Upper lobe of left lung (tissue), 6 donors: ENCODE results near the gene TNKS2. TPM values are rescaled to one million over a fixed set of nuclear protein-coding genes. Genes with fewer than 3 reads are reported as not detected.

Experiments
- ATAC-seq, 2 donors: fragments of 200-7000 bp; cut with Tn5 transposase; one replicate each; pipeline ENCODE4 v1.9.1; 2022; ENCODE audit warnings: mild to moderate bottlenecking in 2 of 2, moderate library complexity in 2 of 2; ENCODE audit not compliant: low FRiP score in 2 of 2
- DNase-seq, 2 donors: peaks; one replicate each; pipeline ENCODE4 v3.0.0-alpha.2; 2019 to 2020
- H3K27ac ChIP-seq, 4 donors: fragments of 200-600 bp; sonication (generic); one replicate each; pipeline ENCODE4 v1.5.1; 2016 to 2019
- H3K27me3 ChIP-seq, 4 donors: fragments of 200-600 bp; sonication (generic); one replicate each; pipeline ENCODE4 v1.5.1; 2017 to 2019
- H3K36me3 ChIP-seq, 4 donors: fragments of 200-600 bp; sonication (generic); one replicate each; pipeline ENCODE4 v1.5.1; 2016 to 2019
- H3K4me1 ChIP-seq, 4 donors: fragments of 200-600 bp; sonication (generic); one replicate each; pipeline ENCODE4 v1.5.1; 2018 to 2019
- H3K4me3 ChIP-seq, 4 donors: fragments of 200-600 bp; sonication (generic); one replicate each; pipeline ENCODE4 v1.5.1; 2017 to 2019; ENCODE audit warnings: mild to moderate bottlenecking in 2 of 4, moderate library complexity in 1 of 4
- H3K9me3 ChIP-seq, 4 donors: fragments of 200-600 bp; sonication (generic); one replicate each; pipeline ENCODE4 v1.5.1; 2018 to 2019
- EP300 ChIP-seq, 4 donors: sonication (generic); formaldehyde crosslinking; IDR thresholded peaks; one replicate each; pipeline ENCODE4 v1.5.1; 2017; ENCODE audit warnings: antibody characterized with exemption in 4 of 4, control low read depth in 2 of 4
- POLR2A ChIP-seq, 4 donors: fragments of 450-650 bp; IDR thresholded peaks; one replicate each; pipeline ENCODE4 v1.5.1; 2016 to 2017; ENCODE audit warnings: antibody characterized with exemption in 4 of 4, mild to moderate bottlenecking in 2 of 4
- POLR2AphosphoS5 ChIP-seq, 2 donors: sonication (generic); formaldehyde crosslinking; IDR thresholded peaks; one replicate each; pipeline ENCODE4 v1.5.1; 2017; ENCODE audit warnings: antibody characterized with exemption in 2 of 2
- WGBS, 2 donors: methylation state at CpG; one replicate each; pipeline ENCODE4 v1.1.5; 2017 to 2018; 5-methylcytosine and 5-hydroxymethylcytosine counted together
- total RNA-seq, 6 donors: library from RNA; depleted of rRNA in 4 of 6; stranded (reverse); fragments of >200 nt in 4 of 6; gene quantifications; one replicate each; pipeline versions ENCODE4 v1.1.0 to v1.2.1, GENCODE V29; 2016 to 2021
- TF ChIP-seq, protein P1 (sequence below), 6 experiments: fragments of 450-650 bp in 4 of 6; fragments of 200-600 bp in 2 of 6; sonication (generic) in 2 of 6; IDR thresholded peaks; one replicate each; pipeline ENCODE4 v1.5.1; 2016 to 2019; ENCODE audit warnings: antibody characterized with exemption in 6 of 6
- donor health status: DM: no; HTN: no; CAD: no; lungs with moderate emphysema.
- donor health status: DM: no; HTN: yes; CAD: no; lungs with severe emphysema.

TNKS2 gene
- total RNA-seq, 6 donors from 2014 or later = 25.2 to 59.4 (median 37.3) TPM

DNA sequence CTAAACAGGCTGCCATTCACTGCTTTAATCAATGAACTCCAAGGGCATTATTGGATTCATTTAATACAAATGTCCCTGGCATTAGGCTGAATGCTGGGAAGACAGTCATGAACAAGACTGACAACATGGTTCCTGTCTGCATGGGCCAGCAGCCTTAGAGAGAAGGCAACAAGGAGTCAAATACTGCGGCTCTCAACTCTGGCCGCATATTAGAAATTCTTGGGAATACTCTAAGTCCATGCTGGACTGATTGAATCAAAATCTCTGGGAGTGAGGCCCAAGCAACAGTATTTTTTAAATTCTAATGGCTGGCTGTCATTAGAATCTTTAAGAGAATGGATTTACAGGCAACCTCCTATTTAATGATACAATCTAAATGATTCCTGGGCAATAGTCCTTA is 76.9 kb downstream of the TNKS2 start:
- no peaks in the 10 kb centered on the region for H3K4me1 ChIP-seq
- H3K27ac ChIP-seq = no peak overlapping the region
- no peaks in the 10 kb centered on the region for H3K27me3 ChIP-seq
- ATAC-seq (no peak), DNase-seq (no peak)
- no peaks in the 10 kb centered on the region for H3K36me3 ChIP-seq
- no peak overlapping the region for H3K4me3 ChIP-seq
- H3K9me3 ChIP-seq = no peaks in the 10 kb centered on the region
- 83 to 100% methylated on average over 2 of the region's 2 CpGs for WGBS, 2 donors
- TF ChIP-seq EP300 (IDR thresholded peaks at IDR 0.05) = no peak
- no peak for TF ChIP-seq POLR2AphosphoS5 (IDR thresholded peaks at IDR 0.05)
- TF ChIP-seq POLR2A (IDR thresholded peaks at IDR 0.05) = no peak
- TF ChIP-seq, protein P1, sequence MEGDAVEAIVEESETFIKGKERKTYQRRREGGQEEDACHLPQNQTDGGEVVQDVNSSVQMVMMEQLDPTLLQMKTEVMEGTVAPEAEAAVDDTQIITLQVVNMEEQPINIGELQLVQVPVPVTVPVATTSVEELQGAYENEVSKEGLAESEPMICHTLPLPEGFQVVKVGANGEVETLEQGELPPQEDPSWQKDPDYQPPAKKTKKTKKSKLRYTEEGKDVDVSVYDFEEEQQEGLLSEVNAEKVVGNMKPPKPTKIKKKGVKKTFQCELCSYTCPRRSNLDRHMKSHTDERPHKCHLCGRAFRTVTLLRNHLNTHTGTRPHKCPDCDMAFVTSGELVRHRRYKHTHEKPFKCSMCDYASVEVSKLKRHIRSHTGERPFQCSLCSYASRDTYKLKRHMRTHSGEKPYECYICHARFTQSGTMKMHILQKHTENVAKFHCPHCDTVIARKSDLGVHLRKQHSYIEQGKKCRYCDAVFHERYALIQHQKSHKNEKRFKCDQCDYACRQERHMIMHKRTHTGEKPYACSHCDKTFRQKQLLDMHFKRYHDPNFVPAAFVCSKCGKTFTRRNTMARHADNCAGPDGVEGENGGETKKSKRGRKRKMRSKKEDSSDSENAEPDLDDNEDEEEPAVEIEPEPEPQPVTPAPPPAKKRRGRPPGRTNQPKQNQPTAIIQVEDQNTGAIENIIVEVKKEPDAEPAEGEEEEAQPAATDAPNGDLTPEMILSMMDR (IDR thresholded peaks at IDR 0.05) = no peak

DNA sequence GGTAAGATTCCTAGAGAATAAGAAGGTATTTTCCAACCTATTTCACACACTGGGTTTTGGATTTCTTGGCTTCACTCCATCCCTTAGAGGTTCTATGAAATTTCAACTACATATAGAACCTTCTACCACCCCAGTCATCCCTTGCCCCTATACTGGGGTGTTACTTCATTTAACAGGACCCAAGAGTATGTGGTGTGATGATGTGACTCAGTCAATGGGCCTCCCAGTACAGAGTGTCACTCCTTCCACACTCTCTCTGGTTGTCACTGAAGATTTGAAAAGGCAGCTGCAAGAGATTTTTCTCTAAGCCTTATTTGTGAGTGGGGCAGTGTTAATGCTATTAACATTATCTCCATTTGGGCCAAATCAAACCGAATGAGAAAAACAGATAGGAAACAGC is 77.6 kb downstream of the TNKS2 start:
- ATAC-seq = no peak
- 91 to 97% methylated on average over 1 of the region's 1 CpG for WGBS, 2 donors
- no peaks in the 10 kb centered on the region for H3K9me3 ChIP-seq

DNA sequence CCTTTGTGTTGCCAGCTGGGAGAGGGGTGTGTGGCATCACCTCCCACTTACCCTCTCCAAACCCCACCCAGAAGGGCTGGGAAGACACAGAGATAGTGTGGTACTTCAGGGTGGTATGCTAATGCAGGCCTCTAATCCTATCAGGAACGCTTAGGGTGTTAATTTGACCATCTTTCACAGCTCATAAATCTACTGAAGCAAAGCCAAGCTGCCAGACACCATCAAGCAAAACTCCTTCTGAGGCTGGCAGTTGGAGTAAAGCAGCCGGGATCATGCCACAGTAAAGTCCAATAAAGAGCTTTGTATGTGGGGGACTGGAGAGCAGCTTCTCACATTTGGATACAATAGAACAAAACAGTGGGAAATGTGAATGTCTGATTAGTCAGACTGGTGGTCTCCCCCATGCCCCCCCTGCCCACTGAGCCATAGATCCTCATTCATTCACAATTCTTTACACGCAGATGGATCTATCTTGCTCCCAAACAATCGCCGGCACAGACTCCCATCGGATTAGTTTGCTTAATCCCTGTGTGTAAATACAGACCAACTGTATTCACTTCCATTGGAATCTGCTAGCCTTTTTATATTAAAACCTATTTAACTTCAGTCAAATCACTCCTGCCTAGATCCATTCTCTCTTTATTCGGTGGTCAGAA is 81.4 kb downstream of the TNKS2 start:
- 44 to 47% methylated on average over 7 of the region's 7 CpGs for WGBS, 2 donors
- Histone ChIP-seq H3K27me3 (no peaks in the 10 kb centered on the region), H3K36me3 (no peaks in the 10 kb centered on the region), H3K27ac (no peak overlapping the region), H3K9me3 (no peaks in the 10 kb centered on the region), H3K4me1 (peaks cover 0 to 4% (median 0%) of the 10 kb centered on the region in 4 donors), H3K4me3 (no peak overlapping the region)
- DNase-seq (no peak), ATAC-seq (no peak)
- TF ChIP-seq POLR2A (IDR thresholded peaks at IDR 0.05) (no peak), EP300 (IDR thresholded peaks at IDR 0.05) (no peak), POLR2AphosphoS5 (IDR thresholded peaks at IDR 0.05) (no peak)
- TF ChIP-seq, protein P1 (IDR thresholded peaks at IDR 0.05) = no peak

More for the DNA sequence above, 77.6 kb downstream of the TNKS2 start:
- Histone ChIP-seq H3K4me3 (no peak overlapping the region), H3K27me3 (no peaks in the 10 kb centered on the region), H3K4me1 (no peaks in the 10 kb centered on the region), H3K27ac (no peak overlapping the region), H3K36me3 (no peaks in the 10 kb centered on the region)
- no peak for DNase-seq
- TF ChIP-seq, protein P1 (IDR thresholded peaks at IDR 0.05) = no peak
- TF ChIP-seq POLR2A (IDR thresholded peaks at IDR 0.05) = no peak
- no peak for TF ChIP-seq POLR2AphosphoS5 (IDR thresholded peaks at IDR 0.05)
- TF ChIP-seq EP300 (IDR thresholded peaks at IDR 0.05) = no peak

DNA sequence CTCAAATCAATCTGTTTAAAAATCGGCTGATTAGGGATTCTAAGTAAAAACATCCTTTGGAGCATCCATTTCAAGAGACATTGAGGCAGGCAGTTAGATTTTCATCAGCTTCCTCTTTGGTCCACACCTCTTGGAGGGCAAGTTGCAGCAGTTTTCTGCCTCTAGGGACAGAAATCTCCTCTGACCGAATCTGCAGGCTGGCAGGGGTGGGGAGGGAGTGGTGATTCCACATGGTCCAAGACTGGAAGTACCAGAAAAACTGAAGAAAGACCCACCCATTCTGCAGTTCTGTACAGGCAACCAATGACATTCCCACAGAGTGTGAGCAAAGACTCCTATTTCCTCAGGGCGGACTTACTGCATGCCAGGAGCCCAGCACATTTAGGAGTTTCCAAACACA is 82.1 kb downstream of the TNKS2 start:
- WGBS, 2 donors = 32 to 47% methylated on average over 3 of the region's 3 CpGs
- no peak overlapping the region for H3K4me3 ChIP-seq
- no peak overlapping the region for H3K27ac ChIP-seq
- H3K27me3 ChIP-seq = no peaks in the 10 kb centered on the region
- no peak for TF ChIP-seq POLR2A (IDR thresholded peaks at IDR 0.05)
- TF ChIP-seq POLR2AphosphoS5 (IDR thresholded peaks at IDR 0.05) = no peak
- TF ChIP-seq, protein P1 (IDR thresholded peaks at IDR 0.05) = no peak
- no peak for TF ChIP-seq EP300 (IDR thresholded peaks at IDR 0.05)
- no peaks in the 10 kb centered on the region for H3K9me3 ChIP-seq
- H3K4me1 ChIP-seq = peaks cover 0 to 4% (median 0%) of the 10 kb centered on the region in 4 donors
- DNase-seq (no peak), ATAC-seq (peak in 1 of 2 donors; percentile 50)
- H3K36me3 ChIP-seq = no peaks in the 10 kb centered on the region
